Lung (tissue), 12 donors: ENCODE data around the gene EDC3. TPM values are rescaled to one million over a fixed set of nuclear protein-coding genes. Genes with fewer than 3 reads are reported as not detected.

ENCODE experiments used
- ATAC-seq: fragments of 200-7000 bp; cut with Tn5 transposase; one replicate; pipeline ENCODE4 v1.9.1; 2020; ENCODE audit warnings: moderate number of reproducible peaks; ENCODE audit not compliant: insufficient read depth, low FRiP score
- DNase-seq, 3 donors: peaks; one replicate each; pipeline ENCODE4 v3.0.0-alpha.2; 2013 to 2017
- H3K27ac ChIP-seq, 2 donors: one replicate each; pipeline ENCODE4 v1.5.1; 2013; ENCODE audit warnings: mild to moderate bottlenecking in 2 of 2, moderate library complexity in 2 of 2, control low read depth in 1 of 2, inconsistent platforms in 1 of 2, low read depth in 1 of 2, low read length in 1 of 2
- H3K27me3 ChIP-seq, 3 donors: one replicate each; pipeline ENCODE4 v1.5.1; 2013; ENCODE audit warnings: low read length in 2 of 3; ENCODE audit not compliant: control insufficient read depth in 3 of 3, insufficient read depth in 3 of 3
- H3K36me3 ChIP-seq, 4 donors: one replicate each; pipeline ENCODE4 v1.5.1; 2013; ENCODE audit warnings: low read length in 4 of 4, mild to moderate bottlenecking in 1 of 4, moderate library complexity in 1 of 4; ENCODE audit not compliant: control insufficient read depth in 4 of 4, insufficient read depth in 4 of 4
- H3K4me1 ChIP-seq, 5 donors: one replicate each; pipeline ENCODE4 v1.5.1; 2013; ENCODE audit warnings: low read length in 5 of 5, mild to moderate bottlenecking in 2 of 5, moderate library complexity in 1 of 5; ENCODE audit not compliant: control insufficient read depth in 5 of 5, insufficient read depth in 5 of 5
- H3K4me3 ChIP-seq: one replicate; pipeline ENCODE4 v1.5.1; 2013; ENCODE audit warnings: mild to moderate bottlenecking, control low read depth, moderate library complexity
- H3K9ac ChIP-seq, 2 donors: one replicate each; pipeline ENCODE4 v1.5.1; 2013; ENCODE audit warnings: low read length in 2 of 2, control low read depth in 1 of 2; ENCODE audit not compliant: insufficient read depth in 1 of 2
- H3K9me3 ChIP-seq, 4 donors: one replicate each; pipeline ENCODE4 v1.5.1; 2013; ENCODE audit warnings: low read length in 3 of 4, mild to moderate bottlenecking in 1 of 4, moderate library complexity in 1 of 4; ENCODE audit not compliant: control insufficient read depth in 4 of 4, insufficient read depth in 3 of 4
- CTCF ChIP-seq: IDR thresholded peaks from 2 replicates; pipeline ENCODE4 v1.5.1; 2012; ENCODE audit warnings: mild to moderate bottlenecking; ENCODE audit errors: control extremely low read depth, extremely low read depth
- whole genome bisulfite sequencing, 2 donors: extraction: QIAGEN DNeasy Blood & Tissue Kit; methylation state at CpG; one replicate each; pipeline ENCODE4 v1.1.7; 2013; 5-methylcytosine and 5-hydroxymethylcytosine counted together
- polyA plus RNA-seq, 2 donors: library from polyadenylated mRNA; stranded (reverse); fragments of 200-250 nt; gene quantifications; one replicate each; pipeline ENCODE4 v1.2.1, GENCODE V29; 2013
- total RNA-seq, 2 donors: library from RNA; depleted of rRNA in 1 of 2; stranded (reverse); fragments of >200 nt in 1 of 2; gene quantifications; one replicate each; pipeline ENCODE4 v1.2.1, GENCODE V29; 2014 to 2021
- donor health status: control.
- donor health status: control.
- donor health status: Bipolar disorder and iron deficiency.
- donor health status: healthy.
- donor health status: DM: yes; HTN: yes; CAD: no.

Gene EDC3
- total and polyA plus RNA-seq, 4 donors: 15.3 to 31.9 (median 22.0) TPM

GRCh38 chr15:74682954-74683353 lies 12.9 kb downstream of the EDC3 start:
- DNase-seq (no peak), ATAC-seq (no peak)
- Histone ChIP-seq H3K27me3 (no peaks in the 10 kb centered on the region), H3K36me3 (peaks cover 0 to 5% (median 4%) of the 10 kb centered on the region in 4 donors), H3K9ac (no peak overlapping the region), H3K4me3 (no peak overlapping the region), H3K9me3 (peaks cover 0 to 3% (median 0%) of the 10 kb centered on the region in 4 donors), H3K4me1 (no peaks in the 10 kb centered on the region), H3K27ac (no peak overlapping the region)
- WGBS, 2 donors: 92 to 97% methylated on average over 3 of the region's 3 CpGs
- TF ChIP-seq CTCF: no peak

- Histone ChIP-seq H3K4me3 (no peak overlapping the region), H3K9ac (no peak overlapping the region), H3K27ac (no peak overlapping the region), H3K27me3 (no peaks in the 10 kb centered on the region), H3K9me3 (peaks cover 0 to 3% (median 0%) of the 10 kb centered on the region in 4 donors), H3K4me1 (no peaks in the 10 kb centered on the region), H3K36me3 (peaks cover 0 to 5% (median 2%) of the 10 kb centered on the region in 4 donors)
- WGBS, 2 donors: 69 to 88% methylated on average over 2 of the region's 2 CpGs
- DNase-seq (no peak), ATAC-seq (no peak)
- TF ChIP-seq CTCF: no peak
Measured at GRCh38 chr15:74680456-74680855, 15.4 kb downstream of the EDC3 start.

GRCh38 chr15:74676801-74677200 lies 19.0 kb downstream of the EDC3 start:
- ATAC-seq (no peak), DNase-seq (no peak)
- Histone ChIP-seq H3K36me3 (peaks cover 3 to 9% (median 5%) of the 10 kb centered on the region in 4 donors), H3K9me3 (no peaks in the 10 kb centered on the region), H3K27ac (no peak overlapping the region), H3K27me3 (no peaks in the 10 kb centered on the region), H3K4me1 (no peaks in the 10 kb centered on the region), H3K9ac (no peak overlapping the region), H3K4me3 (no peak overlapping the region)
- 90 to 96% methylated on average over 7 of the region's 7 CpGs for WGBS, 2 donors
- TF ChIP-seq CTCF: no peak

- H3K4me1 ChIP-seq: no peaks in the 10 kb centered on the region
- no peak overlapping the region for H3K27ac ChIP-seq
- no peaks in the 10 kb centered on the region for H3K9me3 ChIP-seq
- ATAC-seq (no peak), DNase-seq (no peak)
- TF ChIP-seq CTCF: no peak
- peaks cover 7 to 17% (median 12%) of the 10 kb centered on the region in 4 donors for H3K36me3 ChIP-seq
- H3K4me3 ChIP-seq: no peak overlapping the region
- WGBS, 2 donors: 77 to 93% methylated on average over 3 of the region's 3 CpGs
- H3K9ac ChIP-seq: no peak overlapping the region
- H3K27me3 ChIP-seq: no peaks in the 10 kb centered on the region
Measured at GRCh38 chr15:74674161-74674560, 21.7 kb downstream of the EDC3 start.
